ENCODE measurements around the gene F2RL1.

Gene F2RL1

DNA sequence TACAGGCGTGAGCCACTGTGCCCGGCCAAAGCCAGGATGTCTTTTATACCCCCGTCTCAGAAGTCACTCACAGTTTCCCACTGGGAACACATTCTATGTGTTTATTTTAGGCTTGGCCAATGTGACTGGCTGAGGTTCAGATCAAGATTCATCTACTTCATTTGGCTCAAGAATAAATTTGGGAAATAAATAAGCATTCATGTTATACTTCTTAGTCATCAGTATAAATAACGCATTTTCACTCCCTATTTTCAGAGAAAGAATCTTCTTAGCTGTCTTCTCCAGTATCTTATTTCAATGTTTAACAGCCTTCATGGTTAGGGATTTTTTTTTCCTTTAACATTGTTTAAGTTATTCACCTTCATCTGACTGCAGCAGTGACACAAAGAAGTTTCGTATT is 42.8 kb downstream of the F2RL1 start:
- ChIA-PET POLR2A (no interaction called here), CTCF (no interaction called here)
- no peak for TF ChIP-seq ARNT (IDR thresholded peaks at IDR 0.05)
- no peak for DNase-seq (ENCODE audit: extremely low spot score)

DNA sequence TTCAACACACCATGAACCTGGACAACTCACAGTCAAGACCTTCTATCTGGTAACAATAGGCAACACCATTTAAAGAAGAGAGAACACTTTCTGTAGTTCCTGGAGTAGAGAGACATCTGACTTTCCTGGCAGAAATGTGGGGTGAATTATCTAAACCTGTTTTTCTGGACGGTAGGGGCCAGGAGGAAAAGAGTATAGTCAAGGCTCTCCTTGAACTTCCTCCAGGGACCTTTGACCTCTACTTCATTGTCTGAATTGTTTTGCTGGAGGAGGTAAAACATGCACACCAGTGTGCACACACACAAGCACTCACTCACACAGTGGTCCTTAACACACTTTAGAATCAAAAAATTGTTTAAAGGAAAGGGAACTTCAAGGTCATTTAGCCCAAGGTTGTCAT is 44.2 kb downstream of the F2RL1 start:
- DNase-seq (ENCODE audit: extremely low spot score): no peak
- POLR2A ChIA-PET: interaction anchor here (0.5 kb wide), 1 partner anchor 17 kb away, joined by 3 read pairs; no protein-coding TSS in a partner anchor
- CTCF ChIA-PET: no interaction called here

DNA sequence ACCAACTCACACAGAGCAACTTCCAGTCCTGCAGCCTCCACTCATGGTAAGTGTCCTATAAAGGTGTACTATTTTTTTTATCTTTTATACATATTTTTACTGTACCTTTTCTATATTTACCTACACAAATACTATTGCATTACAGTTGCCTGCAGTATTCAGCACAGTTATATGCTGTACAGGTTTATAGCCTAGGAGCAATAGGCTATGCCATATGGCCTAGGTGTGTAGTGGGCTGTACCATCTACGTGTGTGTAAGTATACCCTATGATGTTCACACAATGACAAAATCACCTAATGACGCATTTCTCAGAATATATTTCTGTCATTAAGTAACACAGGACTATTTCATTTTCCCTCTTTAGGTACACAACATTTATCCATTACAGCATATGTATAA is 47.7 kb downstream of the F2RL1 start:
- ChIA-PET POLR2A (no interaction called here), CTCF (interaction anchor here (0.6 kb wide), 1 partner anchor 150 kb away, joined by 3 read pairs; no protein-coding TSS in a partner anchor)
- DNase-seq (ENCODE audit: extremely low spot score): no peak
- TF ChIP-seq ZNF384 (IDR thresholded peaks at IDR 0.05) (no peak), FOXM1 (IDR thresholded peaks at IDR 0.05; ENCODE audit: borderline replicate concordance) (no peak), ELF4 (IDR thresholded peaks at IDR 0.05) (no peak), ARNT (IDR thresholded peaks at IDR 0.05) (no peak), CTBP1 (IDR thresholded peaks at IDR 0.05; ENCODE audit: borderline replicate concordance) (no peak), FOXK2 (IDR thresholded peaks at IDR 0.05) (no peak), LEF1 (IDR thresholded peaks at IDR 0.05; ENCODE audit: borderline replicate concordance) (no peak), TARDBP (IDR thresholded peaks at IDR 0.05) (no peak), L3MBTL2 (conservative IDR thresholded peaks at IDR 0.05) (no peak), HDGF (IDR thresholded peaks at IDR 0.05; ENCODE audit: borderline replicate concordance) (no peak), SUZ12 (IDR thresholded peaks at IDR 0.05) (no peak), FOXA1 (IDR thresholded peaks at IDR 0.05) (no peak), SP1 (IDR thresholded peaks at IDR 0.05) (no peak), BHLHE40 (IDR thresholded peaks at IDR 0.05; ENCODE audit: borderline replicate concordance) (no peak), NFRKB (IDR thresholded peaks at IDR 0.05) (no peak)
- TF ChIP-seq, protein P1, sequence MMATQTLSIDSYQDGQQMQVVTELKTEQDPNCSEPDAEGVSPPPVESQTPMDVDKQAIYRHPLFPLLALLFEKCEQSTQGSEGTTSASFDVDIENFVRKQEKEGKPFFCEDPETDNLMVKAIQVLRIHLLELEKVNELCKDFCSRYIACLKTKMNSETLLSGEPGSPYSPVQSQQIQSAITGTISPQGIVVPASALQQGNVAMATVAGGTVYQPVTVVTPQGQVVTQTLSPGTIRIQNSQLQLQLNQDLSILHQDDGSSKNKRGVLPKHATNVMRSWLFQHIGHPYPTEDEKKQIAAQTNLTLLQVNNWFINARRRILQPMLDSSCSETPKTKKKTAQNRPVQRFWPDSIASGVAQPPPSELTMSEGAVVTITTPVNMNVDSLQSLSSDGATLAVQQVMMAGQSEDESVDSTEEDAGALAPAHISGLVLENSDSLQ (IDR thresholded peaks at IDR 0.05): no peak

More for the DNA sequence above, 44.2 kb downstream of the F2RL1 start:
- TF ChIP-seq FOXM1 (IDR thresholded peaks at IDR 0.05; ENCODE audit: borderline replicate concordance): no peak
- TF ChIP-seq LEF1 (IDR thresholded peaks at IDR 0.05; ENCODE audit: borderline replicate concordance): no peak
- no peak for TF ChIP-seq ZNF384 (IDR thresholded peaks at IDR 0.05)
- no peak for TF ChIP-seq SUZ12 (IDR thresholded peaks at IDR 0.05)
- no peak for TF ChIP-seq CTBP1 (IDR thresholded peaks at IDR 0.05; ENCODE audit: borderline replicate concordance)
- TF ChIP-seq SP1 (IDR thresholded peaks at IDR 0.05): no peak
- TF ChIP-seq FOXA1 (IDR thresholded peaks at IDR 0.05): no peak
- no peak for TF ChIP-seq BHLHE40 (IDR thresholded peaks at IDR 0.05; ENCODE audit: borderline replicate concordance)
- TF ChIP-seq ELF4 (IDR thresholded peaks at IDR 0.05): no peak
- TF ChIP-seq, protein P1 (IDR thresholded peaks at IDR 0.05): no peak
- no peak for TF ChIP-seq L3MBTL2 (conservative IDR thresholded peaks at IDR 0.05)
- TF ChIP-seq FOXK2 (IDR thresholded peaks at IDR 0.05): no peak
- no peak for TF ChIP-seq HDGF (IDR thresholded peaks at IDR 0.05; ENCODE audit: borderline replicate concordance)

DNA sequence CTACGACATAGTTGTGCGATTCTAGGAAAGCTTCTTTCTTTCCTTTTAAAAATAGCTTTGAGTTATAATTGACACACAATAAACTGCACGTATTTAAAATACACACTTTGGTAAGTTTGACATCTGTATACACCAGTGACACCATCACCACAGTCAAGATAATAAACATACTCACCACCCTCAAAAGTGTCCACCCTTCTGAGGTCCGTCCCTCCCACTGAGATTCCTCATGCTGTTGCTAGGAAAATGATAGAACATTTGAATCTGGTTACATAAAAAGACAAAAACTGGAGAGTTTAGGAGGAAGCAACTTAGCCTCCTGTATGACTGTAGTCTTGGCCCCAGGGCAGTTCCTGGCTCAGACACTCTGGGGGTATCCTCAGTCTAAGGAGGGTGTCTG is 48.2 kb downstream of the F2RL1 start:
- no peak for TF ChIP-seq NFRKB (IDR thresholded peaks at IDR 0.05)
- no peak for TF ChIP-seq TARDBP (IDR thresholded peaks at IDR 0.05)
- TF ChIP-seq FOXA1 (IDR thresholded peaks at IDR 0.05): no peak
- TF ChIP-seq SP1 (IDR thresholded peaks at IDR 0.05): no peak
- no peak for TF ChIP-seq ARNT (IDR thresholded peaks at IDR 0.05)
- TF ChIP-seq FOXK2 (IDR thresholded peaks at IDR 0.05): no peak
- TF ChIP-seq L3MBTL2 (conservative IDR thresholded peaks at IDR 0.05): no peak
- no peak for TF ChIP-seq ELF4 (IDR thresholded peaks at IDR 0.05)
- TF ChIP-seq ZNF384 (IDR thresholded peaks at IDR 0.05): no peak
- POLR2A ChIA-PET: no interaction called here
- CTCF ChIA-PET: interaction anchor here (0.6 to 1.1 kb wide), 2 partner anchors 149 to 150 kb away, joined by 3 to 5 read pairs; no protein-coding TSS in a partner anchor

DNA sequence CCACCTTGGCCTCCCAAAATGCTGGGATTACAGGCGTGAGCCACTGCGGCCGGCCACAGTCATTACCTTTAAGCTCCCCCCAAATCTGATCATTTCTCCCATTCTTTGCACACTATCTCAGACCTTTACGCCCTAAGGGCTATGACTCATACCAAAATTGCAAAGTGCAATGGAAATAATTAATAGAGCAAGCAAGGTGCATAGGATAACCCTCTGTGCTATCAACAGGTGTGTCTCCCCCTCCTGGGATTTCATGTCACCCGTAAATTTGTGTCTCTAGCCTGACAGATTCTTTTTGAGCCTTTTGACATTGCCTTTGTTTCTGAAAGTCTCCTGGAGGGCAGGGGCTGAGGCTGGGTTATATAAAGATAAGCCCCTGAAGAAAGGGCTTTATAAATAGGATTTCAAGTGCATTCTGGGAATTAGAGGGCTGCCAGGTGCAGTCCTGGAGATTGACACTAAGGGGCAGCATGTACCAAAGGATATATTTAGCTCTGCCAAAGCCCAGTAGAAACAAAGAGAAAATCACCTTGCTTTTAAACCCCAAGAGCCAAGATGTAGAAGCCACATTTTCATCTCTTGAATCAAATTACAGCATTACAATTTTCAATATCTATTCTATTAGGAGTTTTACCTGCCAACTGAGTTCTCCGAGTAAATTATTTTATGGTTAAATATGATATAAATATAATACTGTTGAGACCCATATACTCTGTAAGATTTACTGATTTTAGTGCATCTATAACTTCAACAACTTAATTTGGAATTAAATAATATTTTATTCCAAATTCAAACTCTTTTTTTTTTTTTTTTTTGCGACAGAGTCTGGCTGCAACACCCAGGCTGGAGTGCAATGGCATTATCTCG is 49.2 kb downstream of the F2RL1 start:
- TF ChIP-seq ELF4 (IDR thresholded peaks at IDR 0.05) (no peak), HDGF (IDR thresholded peaks at IDR 0.05; ENCODE audit: borderline replicate concordance) (no peak)
- ChIA-PET CTCF (interaction anchor here (0.7 to 1.1 kb wide), 4 partner anchors 149 to 691 kb away, joined by 3 to 5 read pairs (median 4); no protein-coding TSS in a partner anchor), POLR2A (no interaction called here)
- peak; percentile 68 for DNase-seq (ENCODE audit: extremely low spot score)

More for the DNA sequence above, 48.2 kb downstream of the F2RL1 start:
- no peak for DNase-seq (ENCODE audit: extremely low spot score)

DNA sequence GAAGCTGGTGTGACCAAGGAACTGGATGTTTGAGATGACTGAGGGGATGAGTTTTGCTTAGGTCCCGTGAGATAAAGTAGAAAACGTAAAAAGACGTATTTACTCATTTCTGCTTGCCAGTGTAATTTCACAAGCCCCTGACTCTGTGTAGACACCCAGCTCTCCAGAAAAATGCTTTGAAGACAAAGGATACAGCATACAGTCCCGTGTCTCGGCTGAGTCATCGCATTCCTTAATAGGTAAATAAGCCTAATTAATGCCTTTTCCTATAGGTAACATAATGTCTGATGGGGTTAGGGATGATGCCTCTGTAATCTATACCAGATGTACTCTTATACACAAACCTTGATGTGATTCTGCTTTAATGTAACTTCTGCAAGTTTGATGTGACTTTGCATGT is 51.2 kb downstream of the F2RL1 start:
- no peak for DNase-seq (ENCODE audit: extremely low spot score)
- ChIA-PET CTCF (interaction anchor here (0.6 to 1.5 kb wide), 3 partner anchors 141 to 1122 kb away, joined by 3 to 9 read pairs (median 5); no protein-coding TSS in a partner anchor), POLR2A (no interaction called here)
- no peak for TF ChIP-seq ARNT (IDR thresholded peaks at IDR 0.05)
- no peak for TF ChIP-seq FOXM1 (IDR thresholded peaks at IDR 0.05; ENCODE audit: borderline replicate concordance)
- TF ChIP-seq SP1 (IDR thresholded peaks at IDR 0.05): no peak
- no peak for TF ChIP-seq FOXK2 (IDR thresholded peaks at IDR 0.05)
- no peak for TF ChIP-seq CTBP1 (IDR thresholded peaks at IDR 0.05; ENCODE audit: borderline replicate concordance)
- TF ChIP-seq HDGF (IDR thresholded peaks at IDR 0.05; ENCODE audit: borderline replicate concordance): no peak
- no peak for TF ChIP-seq NFRKB (IDR thresholded peaks at IDR 0.05)
- TF ChIP-seq ELF4 (IDR thresholded peaks at IDR 0.05): no peak

DNA sequence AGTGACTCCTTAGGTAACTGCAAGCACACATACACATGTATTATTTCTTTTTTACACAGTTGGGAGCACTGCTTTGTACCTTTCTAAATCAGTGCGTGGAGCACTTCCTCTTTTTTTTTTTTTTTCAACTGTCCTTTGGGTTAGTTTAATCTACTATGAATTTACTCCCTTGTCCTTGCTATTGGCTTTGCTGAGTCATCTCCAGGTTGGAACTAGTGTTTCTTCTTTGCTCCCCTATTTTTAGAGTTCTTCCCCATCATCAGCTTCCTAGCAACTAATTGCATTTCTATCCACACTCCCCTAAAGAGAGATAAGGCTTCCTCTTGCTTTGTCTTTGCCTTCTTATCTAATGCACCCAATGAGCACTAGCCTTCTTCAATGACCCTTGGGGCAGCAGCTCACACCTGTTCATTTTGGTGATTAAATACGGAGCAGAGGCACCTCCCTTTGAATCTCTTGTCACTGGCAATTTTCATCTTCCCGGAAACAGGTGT is 55.3 kb downstream of the F2RL1 start:
- CTCF ChIA-PET: no interaction called here
- no peak for DNase-seq (ENCODE audit: extremely low spot score)
- TF ChIP-seq FOXM1 (IDR thresholded peaks at IDR 0.05; ENCODE audit: borderline replicate concordance) (no peak), LEF1 (IDR thresholded peaks at IDR 0.05; ENCODE audit: borderline replicate concordance) (no peak), SUZ12 (IDR thresholded peaks at IDR 0.05) (no peak), NFRKB (IDR thresholded peaks at IDR 0.05) (no peak), FOXA1 (IDR thresholded peaks at IDR 0.05) (no peak), ZNF384 (IDR thresholded peaks at IDR 0.05) (no peak), L3MBTL2 (conservative IDR thresholded peaks at IDR 0.05) (no peak), ELF4 (IDR thresholded peaks at IDR 0.05) (no peak), CTBP1 (IDR thresholded peaks at IDR 0.05; ENCODE audit: borderline replicate concordance) (no peak), ARNT (IDR thresholded peaks at IDR 0.05) (no peak), FOXK2 (IDR thresholded peaks at IDR 0.05) (no peak)
- TF ChIP-seq, protein P1 (IDR thresholded peaks at IDR 0.05): no peak
- POLR2A ChIA-PET: interaction anchor here (1.2 kb wide), 1 partner anchor 156 kb away, joined by 4 read pairs; the partner anchor contains the start of gene AGGF1
